OCI-LY7 (cell line): ENCODE data around the gene WTAP. TPM values are rescaled to one million over a fixed set of nuclear protein-coding genes. Genes with fewer than 3 reads are reported as not detected.

Source experiments
- BruUV-seq: library from RNA; stranded (reverse); fragments of 400-500 nt; replicated peaks from 2 replicates; lab custom pipeline; 2021; lab: Mats Ljungman, UMichigan
- CTCF ChIA-PET: fragments of 300-600 bp; sonication (Branson Sonifier 250); formaldehyde crosslinking; loops from one replicate; lab custom pipeline; 2022; ENCODE audit warnings: antibody characterized with exemption; ENCODE audit not compliant: unreplicated experiment; lab: Charles Lee
- POLR2A ChIA-PET: fragments of 300-600 bp; sonication (Branson Sonifier 250); formaldehyde crosslinking; loops from one replicate; lab custom pipeline; 2022; ENCODE audit warnings: antibody characterized with exemption; lab: Charles Lee
- DNase-seq: peaks from one replicate; pipeline ENCODE4 v3.0.0-alpha.2; 2015; ENCODE audit warnings: low spot score
- H2AFZ ChIP-seq: fragments of 200-600 bp; sonication (generic), shearing (Covaris generic); 2 replicates; pipeline ENCODE4 v1.6.1; 2014; ENCODE audit warnings: mild to moderate bottlenecking, antibody characterized with exemption, low read length, moderate library complexity
- H3K27ac ChIP-seq: fragments of 200-600 bp; sonication (generic); 2 replicates; pipeline ENCODE4 v1.5.1; 2014; ENCODE audit warnings: mixed run types, low read depth, mild to moderate bottlenecking, moderate library complexity, low read length, inconsistent platforms; ENCODE audit not compliant: poor library complexity, severe bottlenecking
- H3K36me3 ChIP-seq: fragments of 200-600 bp; sonication (generic); 2 replicates; pipeline ENCODE4 v1.6.1; 2014; ENCODE audit warnings: mild to moderate bottlenecking, antibody characterized with exemption, low read length, moderate library complexity, mixed read lengths; ENCODE audit not compliant: insufficient read depth
- H3K4me1 ChIP-seq: fragments of 200-600 bp; sonication (generic); 2 replicates; pipeline ENCODE4 v1.5.1; 2014; ENCODE audit warnings: mild to moderate bottlenecking, low read length; ENCODE audit not compliant: insufficient read depth, poor library complexity, severe bottlenecking
- H3K4me2 ChIP-seq: fragments of 200-600 bp; sonication (generic); 2 replicates; pipeline ENCODE4 v1.6.1; 2014; ENCODE audit warnings: mild to moderate bottlenecking, low read length
- H3K4me3 ChIP-seq: fragments of 200-600 bp; sonication (generic); 2 replicates; pipeline ENCODE4 v1.5.1; 2014; ENCODE audit warnings: mild to moderate bottlenecking, low read depth, low read length; ENCODE audit not compliant: poor library complexity, severe bottlenecking
- H3K79me2 ChIP-seq: fragments of 200-600 bp; sonication (generic); 2 replicates; pipeline ENCODE4 v1.6.1; 2016; ENCODE audit warnings: low read depth, mild to moderate bottlenecking, low read length, moderate library complexity, mixed read lengths; ENCODE audit not compliant: insufficient read depth
- H3K9me2 ChIP-seq: fragments of 200-600 bp; sonication (generic); 2 replicates; pipeline ENCODE4 v1.6.1; 2016; ENCODE audit warnings: mild to moderate bottlenecking, low read length, mixed read lengths; ENCODE audit not compliant: insufficient read depth
- H3K9me3 ChIP-seq: fragments of 200-600 bp; sonication (generic); 2 replicates; pipeline ENCODE4 v1.6.1; 2014; ENCODE audit warnings: mild to moderate bottlenecking, mixed run types, low read length, mixed read lengths
- H4K20me1 ChIP-seq: fragments of 200-600 bp; sonication (generic); 2 replicates; pipeline ENCODE4 v1.6.1; 2014; ENCODE audit warnings: mild to moderate bottlenecking, antibody characterized with exemption, low read length, moderate library complexity, mixed read lengths; ENCODE audit not compliant: insufficient read depth
- CTCF ChIP-seq: fragments of 200-600 bp; sonication (generic); conservative IDR thresholded peaks from 2 replicates; pipeline ENCODE4 v1.5.1; 2014; ENCODE audit warnings: mild to moderate bottlenecking, antibody characterized with exemption, low read length, moderate library complexity, mixed read lengths
- EZH2phosphoT487 ChIP-seq: fragments of 200-600 bp; sonication (generic); IDR thresholded peaks from 2 replicates; pipeline ENCODE4 v1.6.1; 2018; ENCODE audit warnings: low read depth, borderline replicate concordance, mild to moderate bottlenecking, mixed run types, antibody characterized with exemption, low read length, moderate library complexity, mixed read lengths
- intact Hi-C: fragments of 100-400 bp; cut with micrococcal nuclease; formaldehyde crosslinking; loops from one replicate; pipeline ENCODE4 v1.10.0; 2022; ENCODE audit not compliant: unreplicated experiment
- total RNA-seq, 2 experiments: library from RNA; depleted of rRNA in 1 of 2; stranded (reverse); fragments of >200 nt in 1 of 2; shearing (Covaris generic) in 1 of 2; gene quantifications; 2 replicates each; pipeline ENCODE4 v1.2.3, GENCODE V29; 2014 to 2022

Gene WTAP
- total RNA-seq, 2 experiments from 2014 or later, result 99.3 to 115 TPM

GRCh38 chr6:159714404-159714803 is 12.9 kb upstream of the WTAP start:
- no peaks in the 10 kb centered on the region for H4K20me1 ChIP-seq
- ChIA-PET POLR2A (no interaction called here), CTCF (no interaction called here)
- no TSS peak for BruUV-seq
- H3K9me2 ChIP-seq, result no peaks in the 10 kb centered on the region
- intact Hi-C loops, result no loop called here
- no peaks in the 10 kb centered on the region for H3K4me1 ChIP-seq
- no peak overlapping the region for H2AFZ ChIP-seq
- H3K27ac ChIP-seq, result no peak overlapping the region
- H3K9me3 ChIP-seq, result no peaks in the 10 kb centered on the region
- TF ChIP-seq CTCF (no peak), EZH2phosphoT487 (no peak)
- H3K4me3 ChIP-seq, result no peak overlapping the region
- H3K36me3 ChIP-seq, result no peaks in the 10 kb centered on the region
- DNase-seq, result no peak
- no peak overlapping the region for H3K4me2 ChIP-seq
- H3K79me2 ChIP-seq, result no peaks in the 10 kb centered on the region

GRCh38 chr6:159715166-159715565 is 12.1 kb upstream of the WTAP start:
- ChIA-PET POLR2A (interaction anchor here (1.2 kb wide), 1 partner anchor 16 kb away, joined by 6 read pairs; no protein-coding TSS in a partner anchor), CTCF (no interaction called here)
- no peak for DNase-seq
- H3K4me2 ChIP-seq, result no peak overlapping the region
- H3K36me3 ChIP-seq, result no peaks in the 10 kb centered on the region
- no peaks in the 10 kb centered on the region for H3K79me2 ChIP-seq
- TF ChIP-seq CTCF, result no peak
- TF ChIP-seq EZH2phosphoT487, result no peak
- H3K9me2 ChIP-seq, result no peaks in the 10 kb centered on the region
- intact Hi-C loops, result no loop called here
- no TSS peak for BruUV-seq
- no peak overlapping the region for H2AFZ ChIP-seq
- no peak overlapping the region for H3K27ac ChIP-seq
- H3K4me3 ChIP-seq, result no peak overlapping the region
- no peaks in the 10 kb centered on the region; the same call in 1 of the 2 replicates for H4K20me1 ChIP-seq
- no peaks in the 10 kb centered on the region for H3K9me3 ChIP-seq
- H3K4me1 ChIP-seq, result no peaks in the 10 kb centered on the region

- H3K27ac ChIP-seq, result no peak overlapping the region
- intact Hi-C loops, result no loop called here
- no TSS peak for BruUV-seq
- TF ChIP-seq EZH2phosphoT487 (no peak), CTCF (no peak)
- peaks cover 4% of the 10 kb centered on the region; the same call in 1 of the 2 replicates for H4K20me1 ChIP-seq
- CTCF ChIA-PET, result no interaction called here
- no peak overlapping the region for H2AFZ ChIP-seq
- POLR2A ChIA-PET, result interaction anchor here (0.7 to 1.2 kb wide), 2 partner anchors 17 to 190 kb away, joined by 3 to 6 read pairs; no protein-coding TSS in a partner anchor
- no peaks in the 10 kb centered on the region for H3K4me1 ChIP-seq
- no peaks in the 10 kb centered on the region for H3K36me3 ChIP-seq
- H3K9me2 ChIP-seq, result no peaks in the 10 kb centered on the region
- no peaks in the 10 kb centered on the region for H3K79me2 ChIP-seq
- H3K4me2 ChIP-seq, result no peak overlapping the region
- no peak overlapping the region for H3K4me3 ChIP-seq
- H3K9me3 ChIP-seq, result no peaks in the 10 kb centered on the region
- DNase-seq, result no peak
These were observed 11.7 kb upstream of the WTAP start for GRCh38 chr6:159715605-159716004.
